Stimulated activated naive CD8-positive, alpha-beta T cell treated with anti-CD3 and anti-CD28 coated beads, Interleukin-15, Interleukin-2, amounts not matched to agents 100 U/mL and 50 U/mL, for 24 hours (primary cell): ENCODE data around the gene WRAP53.

Experiments used
- ATAC-seq: fragments of 150-1000 bp; cut with Tn5 transposase; one replicate; pipeline ENCODE4 v1.10.0; 2021
- DNase-seq: peaks from one replicate; pipeline ENCODE4 v3.0.0; 2021

The WRAP53 gene

GRCh38 chr17:7684851-7685532, 3.3 kb upstream of the WRAP53 start:
- ATAC-seq (no peak), DNase-seq (no peak)

- DNase-seq = peak; percentile 91
- peak; percentile 73 for ATAC-seq
These were observed 2.6 kb upstream of the WRAP53 start for GRCh38 chr17:7685533-7686221.

GRCh38 chr17:7686222-7687071, 1.8 kb upstream of the WRAP53 start:
- ATAC-seq (peak; percentile 44), DNase-seq (peak; percentile 81)

GRCh38 chr17:7687072-7687907, 987 bp upstream of the WRAP53 start, which contains the start of gene TP53:
TP53 (minus strand) TSS chr17:7687490; CDS start chr17:7676594, 10,896 bp downstream.
- peak; percentile 53 for ATAC-seq
- peak; percentile 87 for DNase-seq

GRCh38 chr17:7688808-7689316, 585 bp downstream of the WRAP53 start:
- DNase-seq (no peak), ATAC-seq (no peak)

GRCh38 chr17:7695586-7695985, 7.3 kb downstream of the WRAP53 start:
- no peak for ATAC-seq
- no peak for DNase-seq

GRCh38 chr17:7697828-7698588, 9.7 kb downstream of the WRAP53 start:
- ATAC-seq (no peak), DNase-seq (no peak)

GRCh38 chr17:7700510-7700909, 12.2 kb downstream of the WRAP53 start:
- DNase-seq (no peak), ATAC-seq (no peak)

GRCh38 chr17:7701681-7702080, 13.4 kb downstream of the WRAP53 start:
- ATAC-seq = no peak

GRCh38 chr17:7702776-7703175, 14.5 kb downstream of the WRAP53 start:
- DNase-seq = no peak
- no peak for ATAC-seq

More at GRCh38 chr17:7701681-7702080, 13.4 kb downstream of the WRAP53 start:
- DNase-seq = no peak

GRCh38 chr17:7703584-7704479, 15.6 kb downstream of the WRAP53 start:
- DNase-seq = peak; percentile 25

GRCh38 chr17:7704601-7705268, 16.5 kb downstream of the WRAP53 start, which contains the start of gene EFNB3:
EFNB3 (plus strand) TSS chr17:7705202; CDS start chr17:7705599, 397 bp downstream.
- no peak for ATAC-seq
- DNase-seq = no peak

More at GRCh38 chr17:7703584-7704479, 15.6 kb downstream of the WRAP53 start:
- ATAC-seq = peak; percentile 41

- no peak for ATAC-seq
- DNase-seq = no peak
These were observed 17.3 kb downstream of the WRAP53 start for GRCh38 chr17:7705269-7706255.

GRCh38 chr17:7706631-7707354, 18.5 kb downstream of the WRAP53 start:
- ATAC-seq (no peak), DNase-seq (no peak)

- DNase-seq = peak; percentile 21
- no peak for ATAC-seq
These were observed 19.2 kb downstream of the WRAP53 start for GRCh38 chr17:7707446-7707845.

- no peak for DNase-seq
- ATAC-seq = no peak
These were observed 19.8 kb downstream of the WRAP53 start for GRCh38 chr17:7707858-7708750.
